Nephron progenitor cell (in vitro differentiated cells): ENCODE measurements around the gene TMEM234.

ENCODE experiments used
- DNase-seq: peaks from one replicate; pipeline ENCODE4 v3.0.0; 2021
- H3K27ac Mint-ChIP-seq: 2 replicates; pipeline ENCODE4 v1.8.0; 2021; ENCODE audit warnings: mild to moderate bottlenecking, moderate library complexity, mixed read lengths
- H3K27me3 Mint-ChIP-seq: 2 replicates; pipeline ENCODE4 v1.8.0; 2021; ENCODE audit warnings: mild to moderate bottlenecking, low read depth, mixed read lengths; ENCODE audit not compliant: poor library complexity
- H3K36me3 Mint-ChIP-seq: 2 replicates; pipeline ENCODE4 v1.8.0; 2021; ENCODE audit warnings: low read depth, mixed read lengths
- H3K4me1 Mint-ChIP-seq: 2 replicates; pipeline ENCODE4 v1.8.0; 2021; ENCODE audit warnings: mixed read lengths
- H3K4me3 Mint-ChIP-seq: 2 replicates; pipeline ENCODE4 v1.8.0; 2021; ENCODE audit warnings: mild to moderate bottlenecking, moderate library complexity, mixed read lengths
- H3K9me3 Mint-ChIP-seq: 2 replicates; pipeline ENCODE4 v1.8.0; 2021; ENCODE audit warnings: mild to moderate bottlenecking, moderate library complexity, mixed read lengths
- CTCF ChIP-seq: fragments of 200-600 bp; sonication (generic); IDR thresholded peaks from 2 replicates; pipeline ENCODE4 v1.5.0; 2021; ENCODE audit warnings: antibody characterized with exemption

TMEM234 gene

GRCh38 chr1:32231843-32232432 is 9.8 kb upstream of the TMEM234 start:
- Mint-ChIP-seq H3K9me3 (no peaks in the 10 kb centered on the region), H3K4me3 (no peak overlapping the region), H3K36me3 (peaks cover 32% of the 10 kb centered on the region), H3K4me1 (peaks cover 7% of the 10 kb centered on the region), H3K27ac (no peak overlapping the region), H3K27me3 (no peaks in the 10 kb centered on the region)
- no peak for DNase-seq
- no peak for TF ChIP-seq CTCF

- H3K27me3 Mint-ChIP-seq: no peaks in the 10 kb centered on the region
- no peak overlapping the region for H3K4me3 Mint-ChIP-seq
- no peaks in the 10 kb centered on the region for H3K9me3 Mint-ChIP-seq
- peaks cover 6% of the 10 kb centered on the region for H3K4me1 Mint-ChIP-seq
- H3K36me3 Mint-ChIP-seq: peaks cover 44% of the 10 kb centered on the region
- peak overlapping the region; percentile 88 for H3K27ac Mint-ChIP-seq
- no peak for TF ChIP-seq CTCF
- DNase-seq: no peak
These were observed 6.6 kb upstream of the TMEM234 start for GRCh38 chr1:32228771-32229170.

GRCh38 chr1:32224285-32224684 is 2.1 kb upstream of the TMEM234 start:
- Mint-ChIP-seq H3K4me1 (peaks cover 48% of the 10 kb centered on the region), H3K4me3 (peak overlapping the region; percentile 72), H3K9me3 (no peaks in the 10 kb centered on the region), H3K27me3 (no peaks in the 10 kb centered on the region), H3K27ac (peak overlapping the region; percentile 54), H3K36me3 (peaks cover 49% of the 10 kb centered on the region)
- no peak for DNase-seq
- TF ChIP-seq CTCF: no peak

- Mint-ChIP-seq H3K27ac (peak overlapping the region; percentile 54), H3K9me3 (no peaks in the 10 kb centered on the region), H3K4me3 (peak overlapping the region; percentile 96), H3K4me1 (peaks cover 48% of the 10 kb centered on the region), H3K27me3 (no peaks in the 10 kb centered on the region), H3K36me3 (peaks cover 45% of the 10 kb centered on the region)
- TF ChIP-seq CTCF: no peak
- DNase-seq: no peak
These were observed 1.5 kb upstream of the TMEM234 start for GRCh38 chr1:32223683-32224082.

GRCh38 chr1:32221581-32221979 is 573 bp downstream of the TMEM234 start:
- H3K36me3 Mint-ChIP-seq: peaks cover 38% of the 10 kb centered on the region
- H3K4me3 Mint-ChIP-seq: peak overlapping the region; percentile 96
- no peak for DNase-seq
- H3K27ac Mint-ChIP-seq: peak overlapping the region; percentile 95
- no peaks in the 10 kb centered on the region for H3K27me3 Mint-ChIP-seq
- H3K9me3 Mint-ChIP-seq: no peaks in the 10 kb centered on the region
- TF ChIP-seq CTCF: no peak
- peaks cover 48% of the 10 kb centered on the region for H3K4me1 Mint-ChIP-seq

- TF ChIP-seq CTCF: no peak
- Mint-ChIP-seq H3K27ac (peak overlapping the region; percentile 95), H3K9me3 (no peaks in the 10 kb centered on the region), H3K4me3 (peak overlapping the region; percentile 96), H3K27me3 (no peaks in the 10 kb centered on the region), H3K36me3 (peaks cover 32% of the 10 kb centered on the region), H3K4me1 (peaks cover 48% of the 10 kb centered on the region)
- no peak for DNase-seq
These were observed 1.2 kb downstream of the TMEM234 start for GRCh38 chr1:32220746-32221580.
